Raji (cell line): Measurements from ENCODE around the gene NARS2.

Experiments used
- POLR2A ChIP-seq: IDR thresholded peaks from 2 replicates; pipeline ENCODE4 v1.6.1; 2011; ENCODE audit warnings: low read depth, low read length, control low read depth; ENCODE audit not compliant: insufficient read depth

NARS2 gene

DNA sequence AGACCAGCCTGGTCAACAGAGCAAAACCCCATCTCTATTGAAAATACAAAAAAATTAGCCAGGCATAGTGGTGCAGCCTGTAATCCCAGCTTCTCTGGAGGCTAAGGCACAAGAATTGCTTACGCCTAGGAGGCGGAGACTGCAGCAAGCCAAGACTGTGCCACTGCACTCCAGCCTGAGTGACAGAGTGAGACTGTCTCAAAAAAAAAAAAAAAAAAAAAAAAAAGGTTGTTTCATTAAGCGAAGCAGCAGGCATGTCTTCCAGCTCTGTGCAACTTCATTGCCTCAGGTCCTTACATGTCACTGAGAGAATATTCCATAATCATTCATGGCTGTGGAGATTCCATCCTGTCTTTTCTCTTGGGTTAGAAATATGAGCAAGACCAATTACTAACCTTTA lies 174.0 kb downstream of the NARS2 start:
- no peak for TF ChIP-seq POLR2A

DNA sequence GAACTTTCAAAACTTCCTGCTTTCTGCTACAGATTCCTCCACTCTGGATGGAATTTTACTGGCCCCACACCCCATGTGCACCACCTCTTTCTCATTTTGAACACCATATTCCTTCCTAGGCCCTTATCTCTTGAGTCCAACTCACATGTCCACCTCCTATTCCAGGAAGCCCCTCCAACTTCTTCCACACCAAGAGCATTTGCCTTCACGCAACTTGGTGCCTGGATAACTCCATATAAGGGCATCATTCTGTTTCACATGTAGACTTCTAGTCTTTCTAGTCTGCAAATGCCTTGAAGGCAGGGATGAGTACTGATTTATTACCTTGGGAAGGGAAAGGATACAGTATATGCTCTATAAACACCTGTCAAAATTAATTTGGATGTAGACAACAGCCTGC lies 174.5 kb downstream of the NARS2 start:
- no peak for TF ChIP-seq POLR2A

DNA sequence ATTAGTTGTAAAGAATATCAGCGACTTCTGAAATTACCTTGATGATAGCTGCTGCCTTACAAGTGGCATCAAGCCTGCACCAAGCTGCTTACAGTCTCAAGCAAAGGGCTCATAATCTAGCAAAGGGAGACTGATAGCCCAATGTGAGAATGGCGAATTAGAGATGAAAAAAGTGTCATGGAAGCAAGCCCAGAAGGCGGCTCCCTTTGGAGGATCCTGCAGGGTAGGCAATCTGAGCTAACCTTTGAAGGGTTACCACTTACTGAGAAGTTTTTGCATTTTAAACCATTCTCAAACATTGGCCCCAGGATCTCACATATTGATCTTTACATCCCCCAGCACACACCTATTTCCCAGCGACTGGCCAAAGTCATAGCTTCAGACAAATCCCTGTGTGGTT lies 175.5 kb downstream of the NARS2 start:
- TF ChIP-seq POLR2A: no peak

DNA sequence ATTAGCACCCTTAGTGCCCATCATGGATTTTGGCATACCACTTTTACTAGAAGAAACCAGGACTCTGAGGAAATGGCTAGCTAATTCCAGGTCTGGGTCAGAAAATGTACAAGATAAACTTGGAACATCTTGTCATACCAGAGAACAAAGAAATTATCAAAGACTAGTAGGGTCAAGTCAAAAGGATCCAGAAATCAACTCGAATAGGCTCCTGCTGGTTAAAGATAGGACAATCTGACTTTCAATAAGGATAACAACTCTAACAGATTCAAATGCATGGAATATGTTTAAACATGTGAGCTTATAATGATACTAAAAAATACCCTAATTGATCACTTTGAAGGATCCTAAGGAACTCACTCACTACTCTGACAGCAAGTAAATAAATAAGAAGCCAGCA lies 175.9 kb downstream of the NARS2 start:
- TF ChIP-seq POLR2A: no peak

DNA sequence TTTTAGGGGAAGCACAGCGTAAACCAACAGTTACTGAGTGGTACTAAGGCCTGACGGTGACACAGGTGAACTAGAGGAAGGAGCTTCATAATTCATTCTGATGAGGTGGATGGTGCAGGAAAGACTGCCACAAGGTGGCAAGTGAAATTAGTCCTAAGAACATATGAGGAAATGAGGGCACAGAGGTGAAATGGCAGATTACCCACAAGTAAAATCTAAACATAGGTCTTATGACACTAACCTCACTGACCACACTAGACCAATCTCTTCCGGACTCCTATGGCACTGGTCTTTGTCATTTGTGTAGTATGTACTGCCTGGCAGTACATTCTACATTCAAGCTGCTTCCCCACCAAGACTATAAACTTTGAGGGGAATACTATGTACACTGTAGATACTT lies 177.3 kb downstream of the NARS2 start:
- no peak for TF ChIP-seq POLR2A

DNA sequence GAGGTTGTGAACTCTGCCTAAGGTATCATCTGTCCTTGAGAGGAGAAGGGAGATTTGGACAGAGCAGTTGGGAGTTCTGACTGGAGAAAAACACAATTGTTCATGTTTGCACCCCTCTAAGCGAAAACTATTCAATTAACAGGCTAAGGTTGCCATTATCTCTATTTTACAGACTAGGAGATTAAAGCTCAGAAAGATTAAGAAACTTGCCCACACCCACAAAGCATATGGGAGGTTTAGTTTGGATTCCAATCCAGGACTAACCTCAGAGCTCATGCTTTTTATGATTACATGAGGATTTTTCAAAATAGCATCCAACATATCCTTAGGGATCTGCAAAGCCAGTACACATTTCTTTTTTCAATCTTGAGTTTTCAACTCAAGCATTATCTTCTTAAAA lies 179.1 kb downstream of the NARS2 start:
- no peak for TF ChIP-seq POLR2A

DNA sequence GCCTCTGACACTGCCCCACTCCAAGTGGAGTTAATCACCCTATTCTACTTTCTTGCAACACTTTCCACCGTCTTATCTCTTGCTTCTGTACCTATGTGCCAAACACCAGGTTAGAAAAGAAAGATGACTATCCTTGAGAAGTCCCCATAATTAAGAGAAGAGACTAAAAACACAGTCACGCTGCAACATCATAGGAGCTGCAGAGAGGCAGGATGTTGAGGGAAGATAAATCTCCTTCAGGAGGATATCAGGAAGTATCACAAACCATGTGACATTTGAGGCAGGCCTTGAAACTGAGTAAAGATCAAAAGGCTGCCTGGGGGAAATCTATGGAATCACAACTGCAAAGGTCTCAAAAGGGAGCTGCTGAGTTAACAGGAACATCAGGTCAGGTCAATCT lies 181.8 kb downstream of the NARS2 start:
- no peak for TF ChIP-seq POLR2A

DNA sequence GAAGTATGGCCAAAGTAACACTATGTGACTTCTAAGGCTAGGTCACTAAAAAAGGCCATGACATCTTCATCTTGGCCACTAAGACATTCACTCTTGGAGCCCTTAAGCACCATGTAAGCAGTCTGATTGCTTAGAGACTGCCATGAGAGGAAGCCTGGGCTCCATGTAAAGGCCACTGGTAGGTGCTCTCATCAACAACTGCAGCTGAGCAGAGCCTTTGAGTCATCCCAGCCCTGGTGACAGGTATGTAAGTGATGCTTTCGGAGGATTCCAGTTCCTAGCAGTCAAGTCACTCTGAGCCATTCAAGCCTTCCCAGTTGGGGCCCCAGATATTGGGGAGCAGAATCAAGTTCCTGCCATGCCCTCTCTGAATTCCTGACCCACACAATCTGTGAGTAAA lies 183.2 kb downstream of the NARS2 start:
- no peak for TF ChIP-seq POLR2A

DNA sequence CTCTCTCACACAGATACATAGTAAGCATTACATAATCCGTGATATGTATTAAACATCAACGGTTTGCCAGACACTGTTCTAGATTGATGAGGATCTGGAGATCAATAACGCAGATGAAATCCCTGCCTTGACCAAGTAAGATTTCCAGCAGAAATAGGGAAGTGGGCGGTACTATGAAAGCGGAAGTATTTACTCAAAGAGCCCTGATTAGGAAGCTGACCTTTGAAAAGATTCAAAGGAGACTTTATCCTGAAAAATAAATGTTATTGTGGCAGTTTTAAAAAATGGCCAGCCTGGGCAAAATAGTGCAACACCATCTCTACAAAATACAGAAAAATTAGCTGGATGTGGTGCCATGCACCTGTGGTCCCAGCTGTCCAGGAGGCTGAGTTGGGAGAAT lies 183.9 kb downstream of the NARS2 start:
- no peak for TF ChIP-seq POLR2A

DNA sequence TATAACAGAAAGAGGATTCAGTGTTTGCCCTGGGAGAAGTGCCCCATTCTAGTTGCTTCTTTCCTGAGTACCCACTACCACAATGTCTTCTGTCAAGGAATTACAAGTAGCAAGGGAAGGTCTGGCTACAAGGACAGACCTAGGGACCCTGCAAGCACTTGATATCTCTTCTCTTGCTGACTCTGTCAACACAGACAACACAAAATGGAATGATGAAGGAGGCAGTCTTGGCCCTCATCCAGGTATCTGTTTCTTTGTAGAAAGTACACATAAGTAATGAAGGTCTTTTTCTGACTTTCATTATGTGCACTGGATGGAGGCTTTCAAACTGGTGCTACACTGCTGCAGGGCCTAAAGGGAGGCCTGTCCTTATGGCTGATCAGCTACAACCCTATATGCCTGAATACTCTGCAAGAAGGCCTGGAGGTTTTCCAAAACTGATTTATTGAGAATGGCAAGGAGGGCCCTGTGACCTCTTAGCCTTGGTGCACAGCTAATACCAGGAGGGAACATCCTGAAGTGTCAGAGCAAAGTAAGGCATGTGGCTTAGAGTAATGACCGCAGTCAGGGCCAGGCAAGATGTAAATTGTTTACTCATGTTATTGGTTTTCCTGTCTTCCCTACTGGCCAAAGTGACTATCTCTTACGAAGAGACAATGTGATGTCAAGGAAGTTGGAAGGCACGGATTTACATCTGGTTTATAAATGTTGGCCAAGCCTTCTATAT lies 188.3 kb downstream of the NARS2 start:
- no peak for TF ChIP-seq POLR2A
